Measurements from ENCODE around the gene GTPBP4. TPM values are rescaled to one million over a fixed set of nuclear protein-coding genes. Genes with fewer than 3 reads are reported as not detected.

Gene GTPBP4
- total RNA-seq (10 to 100 TPM; 13.5 to 31.8 (median 28.8) TPM), polyA plus RNA-seq (10 to 100 TPM; 13.3 to 52.0 TPM)
- long read RNA-seq, donor 1, full-length matches to known transcripts: 16 of 36 reads
- long read RNA-seq, donor 1, partial matches to known transcripts: 20 of 36 reads
- long read RNA-seq, donor 1, other reads (novel, unspliced or antisense): 0 of 36 reads
- long read RNA-seq, donor 2, full-length matches to known transcripts: 73 of 202 reads
- long read RNA-seq, donor 2, partial matches to known transcripts: 122 of 202 reads
- long read RNA-seq, donor 2, other reads (novel, unspliced or antisense): 7 of 202 reads
- long read RNA-seq, donor 3, full-length matches to known transcripts: 22 of 43 reads
- long read RNA-seq, donor 3, partial matches to known transcripts: 19 of 43 reads
- long read RNA-seq, donor 3, other reads (novel, unspliced or antisense): 2 of 43 reads

GRCh38 chr10:987870-988666 is at the start of gene GTPBP4:
Gene GTPBP4, plus strand, starts transcription at chr10:988434. Its CDS starts 46 bp downstream, at chr10:988480.
- H3K4me1 ChIP-seq: peaks cover 2 to 32% (median 18%) of the 10 kb centered on the region in 12 donors
- H3K36me3 ChIP-seq: peaks cover 0 to 16% (median 6%) of the 10 kb centered on the region in 9 donors
- H3K27ac ChIP-seq: peak within 1 kb of the TSS; percentile 86 to 98 (median 94)
- ATAC-seq (peak; percentile 98 to 100 (median 98)), DNase-seq (peak; percentile 99 to 100 (median 99))
- 0 to 1% (median 0%) methylated on average over 41 to 74 of the region's 74 CpGs for WGBS, 4 donors
- no peaks in the 10 kb centered on the region for H3K27me3 ChIP-seq
- H3K4me3 ChIP-seq: peak within 1 kb of the TSS; percentile 58 to 100 (median 90)
- no peaks in the 10 kb centered on the region for H3K9me3 ChIP-seq
- intact Hi-C loops (cut with DNase I): loop anchor here in 9 of 10 donors (1.0 to 10.0 kb wide), 11 partner anchors 53 to 143 kb away; partner anchors contain the start of genes LARP4B (in 6 of the 9), IDI1 (in 3 of the 9) and WDR37 (in 1 of the 9)
- TF ChIP-seq CTCF (IDR thresholded peaks at IDR 0.05) (peak in 7 of 12 donors; percentile 7 to 56 (median 27)), POLR2A (IDR thresholded peaks at IDR 0.05) (peak; percentile 66 to 81)

- Histone ChIP-seq H3K27me3 (no peaks in the 10 kb centered on the region), H3K27ac (no peak overlapping the region), H3K36me3 (no peaks in the 10 kb centered on the region), H3K4me1 (peaks cover 0 to 4% (median 0%) of the 10 kb centered on the region in 12 donors), H3K4me3 (no peak overlapping the region), H3K9me3 (no peaks in the 10 kb centered on the region)
- TF ChIP-seq POLR2A (IDR thresholded peaks at IDR 0.05): no peak
- no peak for TF ChIP-seq CTCF (IDR thresholded peaks at IDR 0.05)
- ATAC-seq (peak in 1 of 4 donors; percentile 37), DNase-seq (no peak)
- WGBS, 4 donors: 76 to 81% (median 80%) methylated on average over 10 of the region's 10 CpGs
- intact Hi-C loops (cut with DNase I): loop anchor here in 3 of 10 donors (10.0 kb wide), 2 partner anchors 46 to 254 kb away; partner anchors contain the start of genes DIP2C (in 2 of the 3) and GTPBP4 (in 1 of the 3)
Measured at GRCh38 chr10:938941-939678, 49.1 kb upstream of the GTPBP4 start.

GRCh38 chr10:943334-944033 is 44.8 kb upstream of the GTPBP4 start:
- Histone ChIP-seq H3K27ac (no peak overlapping the region), H3K4me1 (peaks cover 0 to 14% (median 0%) of the 10 kb centered on the region in 12 donors), H3K9me3 (no peaks in the 10 kb centered on the region), H3K4me3 (no peak overlapping the region), H3K27me3 (no peaks in the 10 kb centered on the region), H3K36me3 (no peaks in the 10 kb centered on the region)
- ATAC-seq (no peak), DNase-seq (no peak)
- 92 to 95% (median 94%) methylated on average over 17 of the region's 17 CpGs for WGBS, 4 donors
- intact Hi-C loops (cut with DNase I): no loop called here
- no peak for TF ChIP-seq POLR2A (IDR thresholded peaks at IDR 0.05)
- no peak for TF ChIP-seq CTCF (IDR thresholded peaks at IDR 0.05)
